GM19468 (cell line): ENCODE measurements around the gene NKAIN2.
"Not testable (repeated sequence)": the region's sequence is repeated elsewhere in the genome, so short reads cannot be mapped to it uniquely, and the experiment has no call there.

Experiments used
- ATAC-seq: cut with Tn5 transposase; IDR thresholded peaks from one replicate; pipeline ENCODE4 v1.9.1; 2021; ENCODE audit warnings: mild to moderate bottlenecking, moderate library complexity, moderate number of reproducible peaks; ENCODE audit not compliant: unreplicated experiment; ENCODE audit errors: extremely low read depth

Gene NKAIN2

DNA sequence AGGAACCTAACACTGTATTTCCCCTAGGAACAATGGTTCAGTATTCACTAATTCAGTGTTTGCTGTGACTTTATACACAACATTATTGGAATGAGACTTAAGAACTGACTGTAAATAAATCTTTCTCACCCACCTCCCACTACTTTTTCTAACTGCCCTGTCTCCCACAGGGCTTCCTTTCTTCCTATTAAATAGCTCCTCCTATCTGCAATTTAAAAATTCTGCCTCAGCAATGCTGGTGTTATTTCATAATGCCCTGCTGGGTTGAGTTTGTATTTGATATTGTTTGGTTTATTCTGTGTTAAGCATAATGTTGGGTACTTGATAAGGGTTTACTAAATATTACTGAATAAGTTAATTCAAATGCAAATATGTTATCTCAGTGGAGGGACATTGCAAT, 585.5 kb downstream of the NKAIN2 start:
- ATAC-seq = no peak

DNA sequence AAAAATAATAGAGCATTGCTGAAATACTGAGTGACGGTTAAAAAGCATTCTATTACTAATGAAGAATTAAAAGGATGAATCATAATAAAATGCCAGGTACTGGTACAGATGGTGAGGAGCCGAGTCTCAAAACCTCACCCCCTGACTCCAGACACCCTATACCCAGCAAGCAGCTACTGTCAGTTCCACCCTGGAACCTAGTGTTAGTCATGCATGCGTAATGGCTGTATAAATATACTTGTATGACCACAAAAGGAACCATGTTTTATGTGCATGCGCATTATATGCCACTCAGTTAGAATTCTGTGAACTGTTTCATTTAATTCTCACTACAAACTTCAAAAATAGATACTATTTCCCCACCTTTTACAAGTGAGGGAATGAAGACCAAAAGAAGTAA, 589.9 kb downstream of the NKAIN2 start:
- no peak for ATAC-seq

DNA sequence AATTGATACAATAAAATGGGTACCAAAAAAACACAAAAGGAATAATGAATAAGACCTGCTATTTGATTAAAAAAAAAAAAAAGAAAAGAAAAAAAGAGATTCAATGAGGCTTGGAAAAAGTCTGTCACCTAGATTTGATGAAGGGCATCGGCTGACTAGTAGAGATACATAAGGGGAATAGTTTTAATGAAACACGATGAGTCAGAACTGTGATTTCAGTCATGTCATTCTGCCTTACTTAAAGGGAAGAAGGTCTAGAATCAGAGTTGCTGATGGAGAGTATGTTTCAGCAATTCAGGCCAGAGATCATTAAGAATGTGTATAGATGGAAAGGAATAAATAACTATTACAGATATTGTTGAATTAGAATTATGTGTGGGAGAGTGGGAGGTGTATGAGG, 592.7 kb downstream of the NKAIN2 start:
- ATAC-seq = no peak

DNA sequence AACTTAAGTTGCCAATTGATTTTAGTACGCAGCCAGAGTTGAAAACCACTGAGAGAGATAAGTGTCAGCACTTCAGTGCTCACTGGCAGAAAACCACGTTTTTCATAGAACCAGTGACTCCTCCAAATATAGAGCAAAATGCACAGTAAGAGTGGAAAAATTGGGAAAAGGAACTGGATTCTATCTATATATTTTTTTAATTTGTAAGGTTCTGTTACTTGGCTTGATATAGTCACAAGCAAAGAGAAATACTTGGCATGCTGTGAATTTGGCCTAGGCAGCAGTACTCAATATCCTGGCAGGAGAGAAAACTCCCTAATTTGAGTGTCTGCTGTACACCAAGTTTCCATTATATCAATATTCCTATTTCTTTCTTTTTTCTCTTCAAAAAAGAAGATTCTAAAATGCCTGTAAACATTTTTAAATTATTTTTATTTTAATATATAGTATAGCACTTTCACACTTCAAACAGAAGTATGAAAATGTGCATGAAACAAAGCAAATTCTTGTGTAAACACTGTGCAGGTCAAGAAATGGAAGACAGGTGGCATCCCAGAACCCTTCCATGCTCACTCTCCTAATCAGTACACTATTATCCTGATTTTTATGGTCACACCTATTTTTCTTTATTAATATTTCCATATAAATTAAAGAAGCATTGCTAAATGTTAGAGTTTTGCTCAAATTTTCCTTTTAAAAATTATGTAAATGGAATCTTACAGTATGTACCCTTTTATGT, 596.8 kb downstream of the NKAIN2 start:
- no peak for ATAC-seq

DNA sequence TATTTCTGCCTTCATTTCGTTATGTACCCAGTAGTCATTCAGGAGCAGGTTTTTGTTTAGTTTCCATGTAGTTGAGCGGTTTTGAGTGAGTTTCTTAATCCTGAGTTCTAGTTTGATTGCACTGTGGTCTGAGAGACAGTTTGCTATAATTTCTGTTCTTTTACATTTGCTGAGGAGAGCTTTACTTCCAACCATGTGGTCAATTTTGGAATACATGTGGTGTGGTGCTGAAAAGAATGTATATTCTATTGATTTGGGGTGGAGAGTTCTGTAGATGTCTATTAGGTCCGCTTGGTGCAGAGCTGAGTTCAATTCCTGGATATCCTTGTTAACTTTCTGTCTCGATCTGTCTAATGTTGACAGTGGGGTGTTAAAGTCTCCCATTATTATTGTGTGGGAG, 606.8 kb downstream of the NKAIN2 start:
- ATAC-seq = not testable (repeated sequence)

DNA sequence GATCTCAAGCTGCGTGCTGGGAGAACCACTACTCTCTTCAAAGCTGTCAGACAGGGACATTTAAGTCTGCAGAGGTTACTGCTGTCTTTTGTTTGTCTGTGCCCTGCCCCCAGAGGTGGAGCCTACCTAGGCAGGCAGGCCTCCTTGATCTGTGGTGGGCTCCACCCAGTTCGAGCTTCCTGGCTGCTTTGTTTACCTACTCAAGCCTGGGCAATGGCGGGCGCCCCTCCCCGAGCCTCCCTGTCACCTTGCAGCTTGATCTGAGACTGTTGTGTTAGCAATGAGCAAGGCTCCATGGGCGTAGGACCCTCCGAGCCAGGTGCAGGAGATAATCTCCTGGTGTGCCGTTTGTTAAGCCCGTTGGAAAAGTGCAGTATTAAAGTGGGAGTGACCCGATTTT, 609.0 kb downstream of the NKAIN2 start:
- not testable (repeated sequence) for ATAC-seq

DNA sequence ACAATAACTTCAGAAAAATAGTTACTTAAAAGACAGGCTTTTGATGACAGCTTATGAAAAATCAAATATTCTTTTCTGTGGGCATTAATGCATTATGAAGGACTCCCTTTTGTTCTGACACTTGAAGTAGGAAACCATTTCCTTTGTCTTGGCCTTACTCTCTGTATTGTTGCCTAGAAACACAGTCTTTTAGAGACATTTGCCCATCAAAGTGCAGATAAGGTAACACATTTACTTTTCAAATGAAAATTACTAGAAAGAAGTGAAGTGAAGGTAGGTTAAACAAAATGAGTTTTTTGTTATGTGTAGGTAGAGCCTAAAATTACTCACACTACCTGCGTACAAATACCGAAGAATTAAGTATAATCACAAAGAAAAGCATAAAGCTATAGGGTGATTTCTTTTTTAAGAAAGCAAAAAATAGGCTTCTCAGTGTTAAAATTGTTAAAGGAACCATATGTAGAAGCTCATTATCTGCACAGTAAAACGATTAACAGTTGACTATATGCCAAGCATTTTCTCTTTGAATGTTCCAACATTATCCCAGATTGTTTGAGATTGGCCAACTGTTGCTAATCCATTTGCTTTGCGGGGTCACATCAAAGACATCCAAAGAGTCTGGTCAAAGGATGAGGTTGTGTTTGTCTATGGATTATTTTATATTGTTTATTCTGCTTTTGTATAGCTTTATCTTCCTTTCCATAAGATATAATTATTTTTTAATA, 616.6 kb downstream of the NKAIN2 start:
- no peak for ATAC-seq

DNA sequence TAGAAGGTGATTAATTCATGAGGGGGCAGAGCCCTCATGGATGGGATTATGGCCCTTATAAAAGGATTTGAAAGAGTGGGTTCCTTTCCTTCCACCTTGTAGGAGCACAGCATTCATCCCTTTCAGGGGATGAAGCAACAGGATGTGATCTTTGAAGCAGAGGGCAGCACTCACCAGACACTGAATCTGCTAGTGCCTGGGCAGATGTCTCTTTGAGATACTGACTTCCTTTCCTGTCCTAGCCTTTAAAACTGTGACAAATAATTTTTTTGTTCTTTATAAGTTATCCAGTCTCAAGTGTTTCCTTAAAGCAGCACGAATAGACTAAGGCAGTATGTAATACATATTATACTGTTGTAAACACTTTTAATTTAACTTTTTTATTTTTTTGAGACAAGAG, 620.0 kb downstream of the NKAIN2 start:
- no peak for ATAC-seq

DNA sequence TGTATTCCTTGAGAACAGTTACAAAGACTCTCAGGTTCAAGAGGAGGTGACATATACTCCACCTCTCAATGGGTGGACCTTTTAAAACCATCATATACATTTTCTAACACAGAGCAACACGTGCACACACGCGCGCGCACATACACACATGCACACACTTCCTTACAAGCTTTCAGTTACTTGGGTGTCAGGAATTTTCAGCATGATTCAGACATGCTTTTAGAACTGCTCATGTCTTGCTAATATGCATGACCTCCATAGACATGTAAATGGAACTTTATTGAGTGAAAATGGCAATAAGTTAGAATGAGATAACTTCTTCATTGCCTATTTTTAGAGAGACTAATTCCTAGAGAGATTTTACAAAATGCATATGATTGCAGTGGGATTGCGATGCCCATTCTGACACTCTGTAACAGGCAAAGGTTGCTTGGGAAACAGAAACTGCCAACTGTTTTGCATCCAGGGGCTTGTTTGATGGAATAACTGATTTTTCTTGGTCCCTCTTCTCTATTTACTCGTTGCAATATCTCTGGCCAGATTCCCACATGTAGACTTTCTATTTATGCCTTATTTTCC, 627.2 kb downstream of the NKAIN2 start:
- ATAC-seq = no peak

DNA sequence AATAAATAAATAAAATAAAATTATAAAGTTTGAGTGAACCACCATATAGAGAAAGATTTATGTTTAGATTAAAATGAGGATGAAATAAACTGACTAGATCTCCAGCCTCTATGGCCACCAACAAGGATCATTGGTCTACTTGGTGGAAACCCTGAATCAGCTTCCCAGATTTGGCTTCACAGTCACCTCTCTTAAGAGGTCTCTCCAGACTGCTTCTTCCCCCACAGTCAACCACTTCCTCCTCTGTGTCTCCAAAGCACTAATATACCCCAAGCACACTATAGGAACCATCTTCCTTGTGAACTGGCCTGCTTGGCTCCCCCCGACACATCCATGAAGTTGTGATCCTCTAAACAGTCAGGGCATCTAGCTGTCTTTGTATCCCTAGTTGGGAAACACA, 629.0 kb downstream of the NKAIN2 start:
- no peak for ATAC-seq

DNA sequence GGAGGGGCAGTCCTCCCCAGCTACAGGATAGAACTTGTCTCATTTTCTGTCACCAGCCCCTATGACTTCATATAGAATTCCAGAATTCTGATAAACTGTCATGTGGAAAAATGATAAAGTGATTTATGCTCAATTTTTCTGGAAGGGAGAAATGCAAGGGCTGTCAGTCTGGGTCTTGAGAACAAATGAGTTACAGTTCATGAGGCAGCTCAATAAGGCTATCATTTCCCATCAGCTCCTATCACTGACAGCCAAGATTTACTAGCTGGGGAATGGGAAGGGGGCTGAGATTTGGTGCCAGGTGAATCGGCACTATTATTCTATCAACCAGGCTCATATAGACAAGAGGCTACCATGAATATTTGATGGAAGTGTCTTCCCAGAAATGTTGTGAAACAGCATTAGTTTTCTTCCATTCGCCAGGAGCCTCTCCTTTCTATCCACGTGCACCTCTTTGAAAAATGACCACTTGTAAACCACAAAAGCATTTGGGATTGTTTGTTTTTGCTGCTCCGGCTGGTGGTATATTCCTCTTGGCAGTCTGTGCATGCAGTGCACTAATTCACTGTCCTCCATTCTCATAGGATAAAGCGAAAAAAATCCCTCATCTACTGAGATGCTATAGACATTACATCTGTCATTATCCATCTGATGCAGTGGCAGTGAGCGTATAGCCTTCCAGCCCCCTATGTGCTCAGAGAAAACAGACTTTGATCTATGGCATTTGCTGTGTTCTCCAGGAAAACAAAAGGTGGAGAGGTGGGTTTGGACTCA, 629.9 kb downstream of the NKAIN2 start:
- ATAC-seq = no peak

DNA sequence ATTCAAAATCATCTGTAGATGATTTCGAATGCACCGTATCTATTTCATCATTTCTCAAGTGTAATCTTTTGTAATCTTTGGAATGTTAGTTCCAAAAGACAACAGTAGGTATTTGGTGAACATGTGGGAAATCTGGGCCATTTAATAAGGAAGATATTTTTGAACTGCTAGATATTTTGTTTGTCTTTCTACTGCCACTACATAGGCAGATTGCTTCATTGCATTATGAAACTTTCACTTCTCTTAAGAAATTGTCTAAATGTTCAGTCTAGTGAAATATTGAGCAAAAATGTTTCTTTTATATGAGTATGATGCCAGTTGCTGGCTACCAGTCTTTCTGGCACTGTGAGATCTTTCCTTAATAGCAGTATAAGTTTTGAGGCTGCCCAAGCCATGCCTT, 630.8 kb downstream of the NKAIN2 start:
- no peak for ATAC-seq

DNA sequence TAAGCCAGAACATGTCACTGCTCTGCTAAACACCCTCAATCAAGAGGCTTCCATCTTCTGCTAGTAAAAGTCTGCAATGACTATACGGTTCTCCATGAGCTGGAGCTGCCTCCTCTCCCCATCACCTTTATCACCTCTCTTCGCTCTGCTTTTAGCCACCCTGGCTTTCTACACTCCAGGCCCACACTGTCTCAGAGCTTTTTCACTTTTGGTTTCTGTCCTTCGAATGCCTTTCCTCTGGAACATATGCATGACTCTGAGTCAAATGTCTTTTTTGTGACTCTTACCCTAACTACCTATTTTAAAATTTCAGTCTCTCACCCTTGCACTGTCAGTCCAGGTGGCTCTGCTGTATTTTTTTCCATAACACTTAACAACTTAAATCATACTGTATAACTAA, 633.1 kb downstream of the NKAIN2 start:
- no peak for ATAC-seq

DNA sequence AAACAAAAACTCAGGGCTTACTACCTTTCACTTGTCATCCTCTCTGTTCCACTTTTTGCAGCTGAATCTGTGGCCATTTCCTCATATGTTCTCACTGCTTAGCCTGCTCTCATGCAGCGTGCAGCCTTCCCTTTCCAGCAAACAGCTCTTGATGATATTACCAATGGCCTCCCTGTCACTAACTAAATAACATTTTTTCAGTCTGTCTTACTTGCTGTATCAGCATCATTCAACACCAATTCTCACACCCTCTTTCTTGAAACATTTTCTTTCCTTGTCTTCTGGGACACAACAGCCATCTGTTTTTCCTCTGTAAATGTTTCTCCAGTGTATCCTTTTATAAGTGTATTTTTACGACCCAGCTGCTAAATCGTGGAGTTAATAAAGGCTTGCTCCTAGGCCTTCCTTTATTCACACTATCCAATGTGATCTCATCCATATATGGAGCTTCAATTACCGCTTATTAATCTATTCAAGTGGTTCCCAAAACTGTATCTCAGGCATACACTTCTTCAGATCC, 634.9 kb downstream of the NKAIN2 start:
- no peak for ATAC-seq

DNA sequence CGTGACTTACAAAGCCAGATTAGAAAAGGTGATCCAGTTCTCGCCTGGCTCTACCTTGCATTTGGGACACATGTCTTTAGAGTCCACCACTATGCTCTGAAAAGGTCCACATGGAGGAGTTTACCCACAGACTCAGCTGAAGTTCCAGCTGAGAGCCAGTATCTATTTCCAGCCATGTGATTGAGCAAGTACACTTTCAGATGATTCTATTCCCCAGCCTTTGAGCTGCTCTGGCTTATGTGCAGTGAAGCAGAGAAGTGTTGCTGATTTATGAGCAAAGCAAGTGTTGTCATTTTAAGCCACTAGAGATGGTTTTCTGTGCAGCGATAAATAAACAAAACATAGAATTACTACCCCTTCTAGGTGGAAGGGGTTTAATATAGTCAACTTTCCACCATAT, 637.8 kb downstream of the NKAIN2 start:
- no peak for ATAC-seq

DNA sequence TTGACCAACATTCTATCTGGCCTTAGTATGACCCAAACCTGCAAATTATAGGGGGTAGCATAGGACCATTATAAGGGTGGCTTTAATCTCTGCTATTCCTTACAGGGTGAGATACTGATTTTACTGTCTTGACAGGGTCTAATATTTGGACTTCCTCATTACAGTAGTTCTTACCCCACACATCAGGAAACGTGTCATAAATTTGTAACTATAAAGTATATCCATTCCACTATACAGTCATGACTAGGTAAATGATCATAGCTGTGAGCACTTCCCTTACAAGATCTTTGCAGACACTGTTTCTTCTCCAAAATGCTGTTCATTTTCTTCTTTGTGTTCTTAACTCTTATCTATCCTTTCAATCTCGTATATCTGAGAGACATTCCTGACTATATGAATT, 639.9 kb downstream of the NKAIN2 start:
- ATAC-seq = no peak

DNA sequence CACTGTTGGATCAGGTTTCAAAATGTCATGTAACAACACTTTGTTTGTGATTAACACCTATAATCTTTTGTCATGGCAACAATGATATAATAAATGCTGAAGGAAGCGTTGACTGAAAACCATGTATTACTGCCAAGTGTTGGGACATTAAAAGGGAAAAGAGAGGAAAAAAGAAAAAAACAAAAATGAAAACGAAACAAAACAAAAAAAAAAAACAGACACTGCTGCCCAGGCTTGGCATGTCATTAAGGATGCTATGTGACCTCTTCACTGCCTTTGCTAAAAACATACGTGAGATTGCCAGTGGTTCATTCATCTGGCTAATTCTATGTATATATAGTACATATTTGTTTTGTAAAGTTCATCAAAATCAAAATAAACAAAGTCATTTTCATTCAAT, 641.9 kb downstream of the NKAIN2 start:
- no peak for ATAC-seq

DNA sequence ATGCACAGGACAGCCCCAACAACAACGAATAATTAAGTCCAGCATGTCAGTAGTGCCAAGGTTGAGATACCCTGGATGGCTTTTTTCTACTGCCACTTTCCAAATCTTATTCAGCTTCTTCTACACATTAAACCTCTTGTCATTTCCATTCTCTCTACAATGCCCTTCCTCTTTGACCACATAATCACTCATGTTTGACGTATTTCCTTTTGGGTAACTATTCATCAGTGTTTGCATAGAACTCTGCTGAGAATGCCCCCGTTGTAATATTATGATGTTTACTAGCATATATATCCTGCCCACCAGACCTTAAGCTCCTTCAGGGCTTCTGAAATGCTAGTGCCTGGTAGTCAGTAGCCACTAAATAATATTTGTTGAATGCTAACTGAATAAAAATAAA, 643.3 kb downstream of the NKAIN2 start:
- ATAC-seq = no peak

DNA sequence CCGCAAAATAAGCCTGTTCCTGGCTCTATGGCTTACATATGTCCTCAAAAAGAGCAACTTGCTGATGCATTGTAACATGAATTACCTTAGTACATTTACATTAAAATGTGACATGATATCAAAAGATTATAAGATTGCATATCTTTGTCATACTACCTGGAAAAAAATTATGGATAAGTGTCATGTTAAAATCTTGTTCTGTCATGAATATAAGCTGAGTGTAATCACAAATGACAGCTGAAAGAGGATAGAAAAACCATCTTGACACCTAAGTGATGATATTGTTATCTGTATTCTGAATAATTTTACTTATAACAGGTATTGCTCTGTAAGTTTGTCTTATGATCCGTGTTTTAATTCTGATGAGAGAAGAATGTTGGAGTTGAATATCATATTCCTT, 655.6 kb downstream of the NKAIN2 start:
- ATAC-seq = no peak

DNA sequence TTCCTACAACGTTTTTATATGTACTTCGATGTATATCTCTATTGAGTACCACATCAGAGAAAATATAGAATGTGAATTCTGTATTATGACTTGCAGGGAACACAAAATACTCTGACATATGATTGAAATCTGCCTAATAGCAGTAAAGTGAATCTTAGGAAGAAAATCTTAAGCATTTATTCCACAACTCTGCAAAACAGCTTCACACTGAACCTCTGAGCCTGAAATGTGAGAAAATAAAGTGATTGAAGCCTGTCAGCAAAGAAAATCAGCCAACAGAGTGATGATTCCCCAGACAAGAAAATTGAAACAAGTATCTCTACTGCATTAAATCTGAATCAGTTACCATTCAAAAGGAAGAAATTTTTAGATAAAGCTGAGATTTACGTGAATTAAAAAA, 659.1 kb downstream of the NKAIN2 start:
- no peak for ATAC-seq

DNA sequence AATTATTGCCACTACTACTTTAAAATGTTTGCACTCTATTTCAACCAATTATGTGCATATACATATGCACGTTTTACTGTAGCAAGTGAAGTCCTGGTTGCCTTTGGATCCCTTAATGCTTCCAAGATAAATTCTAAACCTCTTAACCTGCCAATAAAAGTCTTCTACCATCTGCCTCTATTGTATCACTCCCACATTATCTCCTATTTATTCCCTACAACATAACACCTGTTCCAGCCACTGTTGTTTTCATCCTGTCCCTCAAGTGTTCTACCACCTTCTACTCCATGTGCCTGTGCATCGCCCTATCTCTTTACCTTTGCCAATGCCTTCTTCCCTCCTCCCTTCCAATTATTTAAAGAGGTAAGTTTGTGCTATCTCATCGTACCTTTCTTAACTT, 659.6 kb downstream of the NKAIN2 start:
- no peak for ATAC-seq
